GM15510 (cell line): Measurements from ENCODE around the gene KCNK17.

Experiments used
- POLR2A ChIP-seq: IDR thresholded peaks from 3 replicates; pipeline ENCODE4 v1.6.1; 2011; ENCODE audit warnings: borderline replicate concordance; ENCODE audit not compliant: insufficient read length; ENCODE audit errors: extremely low read depth

The KCNK17 gene

DNA sequence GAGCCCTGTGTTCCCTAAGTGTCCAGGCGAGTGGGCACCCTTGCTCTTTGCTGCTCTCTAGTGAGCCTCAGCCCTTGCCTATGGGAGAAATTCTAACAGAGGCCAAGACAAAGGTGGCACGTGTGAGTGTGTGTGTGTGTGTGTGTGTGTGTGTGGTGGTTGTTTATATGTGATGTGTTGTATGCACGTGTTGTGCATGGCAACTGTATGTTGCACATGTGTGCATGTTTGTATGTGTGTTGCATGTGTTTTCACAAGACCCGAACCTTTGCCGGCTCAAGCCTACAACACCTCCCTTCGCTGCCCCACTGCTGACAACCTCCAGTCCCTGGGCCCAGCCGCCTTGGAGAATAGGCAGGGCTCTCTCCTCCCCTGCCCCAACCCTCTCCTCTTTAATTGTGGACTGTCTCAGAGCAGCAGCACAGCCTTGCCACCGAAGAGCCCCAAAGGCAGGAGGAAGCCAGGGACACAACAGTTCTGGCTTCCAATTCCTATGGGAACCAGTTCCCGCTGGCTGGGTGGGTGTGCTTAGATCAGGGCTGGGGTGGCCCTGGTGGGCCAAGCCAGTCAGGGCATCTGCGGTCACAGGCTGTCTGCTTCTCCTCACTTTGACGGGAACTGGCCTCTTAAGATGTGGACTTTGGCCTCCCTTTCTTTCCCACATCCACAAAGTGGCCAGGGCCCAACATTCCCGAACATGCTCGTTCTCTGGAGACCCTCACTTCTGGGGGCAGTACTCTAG, 5.6 kb upstream of the KCNK17 start:
- TF ChIP-seq POLR2A, result no peak

DNA sequence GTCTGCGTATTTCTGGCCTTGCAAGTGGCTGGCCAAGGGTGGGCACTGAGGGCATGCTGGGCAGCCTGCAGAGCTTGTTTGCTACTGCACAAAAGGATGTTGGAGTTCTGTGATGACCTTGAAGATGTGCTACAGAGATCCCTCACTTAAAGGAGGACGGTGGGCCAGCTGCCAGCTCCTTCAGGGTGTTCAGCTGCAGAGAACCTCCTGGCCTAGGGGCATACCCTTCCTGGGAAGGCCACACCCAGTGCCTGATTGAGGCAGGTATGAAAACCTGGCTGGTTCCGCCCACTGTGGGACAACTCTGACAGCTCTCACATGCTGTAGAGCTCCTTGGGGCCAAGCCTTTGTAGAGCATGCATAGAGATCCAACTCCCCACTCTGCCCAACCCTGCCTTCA, 3.0 kb upstream of the KCNK17 start:
- no peak for TF ChIP-seq POLR2A

DNA sequence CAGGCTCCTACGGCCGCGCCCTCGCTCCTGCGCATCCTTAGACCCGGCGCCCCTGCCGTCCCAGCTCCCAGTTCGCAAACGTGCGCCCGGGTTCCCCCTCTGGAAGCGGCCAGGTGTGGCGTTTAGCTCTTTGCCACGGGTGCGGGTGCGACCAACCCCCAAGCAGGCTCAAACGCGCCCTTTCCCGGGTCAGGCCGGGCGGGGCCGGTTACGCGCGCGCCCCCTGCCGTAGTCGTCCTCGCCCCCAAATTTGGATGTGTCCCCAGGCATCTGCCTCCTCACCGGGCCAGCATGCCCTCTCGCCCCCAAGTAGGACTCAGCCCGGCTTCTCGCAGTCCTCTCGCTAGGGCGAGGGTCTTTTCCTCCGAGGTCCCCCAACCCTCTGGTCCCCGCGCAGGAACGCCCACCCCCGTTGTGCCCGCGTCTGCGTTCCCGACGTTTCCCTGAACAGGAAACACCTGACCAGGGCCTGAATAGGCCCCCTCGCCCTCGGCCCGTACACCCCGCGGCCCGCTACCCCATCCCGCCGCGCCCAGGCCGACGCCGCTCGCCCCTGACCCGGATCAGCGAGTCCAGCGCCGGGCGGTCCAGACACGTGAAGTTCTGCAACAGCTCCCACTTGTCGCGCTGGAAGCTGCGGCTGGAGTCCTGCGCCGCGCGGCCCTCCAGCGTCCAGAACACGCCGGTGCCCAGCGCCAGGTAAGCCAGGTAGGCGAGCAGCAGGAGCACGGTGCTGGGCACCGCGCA, 520 bp downstream of the KCNK17 start:
- TF ChIP-seq POLR2A, result no peak

DNA sequence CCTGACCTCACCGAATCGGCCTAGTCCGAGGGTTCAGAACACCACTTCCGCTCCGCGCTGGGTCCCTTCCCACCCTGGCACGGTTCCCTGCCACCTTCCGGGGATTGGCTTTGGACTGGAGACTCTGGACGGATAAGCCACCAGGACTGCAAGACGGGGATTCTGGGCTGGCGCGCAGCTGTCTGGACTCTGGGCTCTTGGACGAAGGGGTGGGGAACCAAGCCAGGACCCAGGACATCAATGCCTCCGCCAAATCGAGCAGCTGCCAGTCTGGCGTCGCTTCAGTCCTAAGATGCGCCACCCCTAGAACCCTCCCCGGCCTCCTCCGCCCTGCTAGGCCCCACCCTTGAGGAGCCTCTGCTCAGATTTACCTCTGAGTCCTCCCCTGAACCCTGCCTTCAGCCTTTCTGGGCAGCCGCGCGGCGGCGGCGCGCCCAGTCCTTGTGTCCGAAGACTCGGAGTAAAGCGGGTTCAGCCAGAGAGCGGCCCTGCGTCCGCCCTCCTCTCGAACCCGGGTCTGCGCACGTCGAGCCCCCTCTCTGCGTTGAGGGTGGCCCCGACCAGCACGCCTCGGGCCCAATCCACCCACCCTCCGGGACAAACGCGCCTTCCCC, 1.2 kb downstream of the KCNK17 start:
- TF ChIP-seq POLR2A, result no peak

DNA sequence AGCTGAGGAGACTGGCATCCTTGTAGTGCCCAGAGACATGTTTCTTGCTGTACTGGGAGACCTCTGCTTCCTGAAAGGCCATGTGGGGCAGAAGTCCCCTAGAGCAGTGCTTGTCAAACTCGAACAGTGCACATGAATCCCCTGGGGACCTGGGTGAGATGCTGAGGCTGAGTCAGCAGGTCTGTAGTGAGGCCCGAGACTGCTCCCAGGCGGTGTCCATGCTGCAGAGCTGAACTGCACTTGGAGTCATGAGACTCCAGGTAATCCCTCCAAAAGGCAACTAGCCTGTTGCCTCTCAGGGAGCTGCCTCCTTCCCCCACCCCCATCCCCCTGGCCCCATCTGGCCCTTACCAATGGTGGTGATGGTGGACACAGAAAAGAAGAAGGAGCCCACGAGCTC, 3.7 kb downstream of the KCNK17 start:
- no peak for TF ChIP-seq POLR2A

DNA sequence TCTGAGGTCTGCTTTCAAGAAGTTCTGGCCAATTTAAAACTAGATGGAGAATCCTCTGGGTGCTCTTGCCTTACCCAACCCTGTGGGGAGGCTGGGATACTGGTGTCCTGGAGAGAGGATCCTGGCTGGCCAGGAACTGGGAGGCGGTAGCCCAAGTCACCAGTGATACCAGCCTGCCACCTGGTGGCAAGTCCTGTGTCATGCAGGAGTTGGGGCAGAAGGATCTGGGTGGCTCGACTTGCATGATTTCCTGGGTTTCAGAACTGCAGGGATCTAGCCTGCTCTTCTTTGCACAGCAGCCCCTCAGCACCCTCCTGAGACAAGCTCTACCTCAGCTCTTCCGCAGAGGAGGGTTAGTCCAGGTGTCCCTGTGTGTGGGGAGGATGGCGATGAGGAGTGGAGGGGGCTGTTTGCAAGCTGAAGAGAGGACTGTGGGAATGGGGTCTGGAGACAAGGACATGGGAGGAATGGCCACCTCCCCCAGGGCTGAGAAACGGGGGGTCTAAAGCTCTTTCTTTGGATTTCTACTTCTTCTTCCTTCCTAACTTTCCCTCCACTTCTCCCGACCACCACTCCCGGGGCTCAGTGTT, 4.2 kb downstream of the KCNK17 start:
- no peak for TF ChIP-seq POLR2A

DNA sequence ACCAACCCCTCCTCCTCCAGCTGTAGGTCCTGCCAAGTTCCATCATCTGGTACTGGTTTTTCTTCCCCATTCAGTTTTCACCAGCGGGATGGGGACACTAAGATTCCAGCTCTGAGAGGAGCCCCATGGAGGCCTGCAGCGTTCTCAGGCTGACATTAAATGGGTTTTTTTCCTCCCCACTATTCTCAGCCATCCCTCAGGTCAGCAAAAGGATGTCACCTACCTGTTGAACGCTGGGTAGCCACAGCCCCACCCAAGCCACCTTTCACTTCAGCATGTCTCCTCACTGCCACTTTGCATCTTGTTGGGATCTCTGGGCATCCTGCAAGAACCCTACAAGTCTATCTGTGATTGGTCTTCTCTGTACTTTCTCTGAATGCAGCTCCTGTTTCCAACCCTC, 6.8 kb downstream of the KCNK17 start:
- no peak for TF ChIP-seq POLR2A

DNA sequence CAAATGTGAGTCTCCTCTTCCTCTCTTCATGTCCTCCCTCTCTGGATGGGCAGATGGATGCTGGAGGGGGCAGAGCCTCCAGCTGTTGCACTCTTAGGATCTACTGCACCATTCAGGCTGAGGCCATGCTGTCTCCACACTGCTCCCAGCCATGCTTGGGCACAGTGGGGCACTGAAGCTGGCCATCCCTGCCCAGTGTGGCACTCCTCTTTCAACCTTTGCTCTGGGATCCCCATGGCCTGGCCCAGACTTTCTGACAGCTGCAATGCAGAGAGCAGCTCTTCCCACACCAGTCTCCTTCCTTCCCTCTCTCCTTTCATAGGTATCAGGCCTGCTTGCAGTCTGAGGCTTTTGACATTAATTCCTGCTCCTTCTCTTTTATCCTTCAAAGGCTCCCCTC, 9.3 kb downstream of the KCNK17 start:
- no peak for TF ChIP-seq POLR2A

DNA sequence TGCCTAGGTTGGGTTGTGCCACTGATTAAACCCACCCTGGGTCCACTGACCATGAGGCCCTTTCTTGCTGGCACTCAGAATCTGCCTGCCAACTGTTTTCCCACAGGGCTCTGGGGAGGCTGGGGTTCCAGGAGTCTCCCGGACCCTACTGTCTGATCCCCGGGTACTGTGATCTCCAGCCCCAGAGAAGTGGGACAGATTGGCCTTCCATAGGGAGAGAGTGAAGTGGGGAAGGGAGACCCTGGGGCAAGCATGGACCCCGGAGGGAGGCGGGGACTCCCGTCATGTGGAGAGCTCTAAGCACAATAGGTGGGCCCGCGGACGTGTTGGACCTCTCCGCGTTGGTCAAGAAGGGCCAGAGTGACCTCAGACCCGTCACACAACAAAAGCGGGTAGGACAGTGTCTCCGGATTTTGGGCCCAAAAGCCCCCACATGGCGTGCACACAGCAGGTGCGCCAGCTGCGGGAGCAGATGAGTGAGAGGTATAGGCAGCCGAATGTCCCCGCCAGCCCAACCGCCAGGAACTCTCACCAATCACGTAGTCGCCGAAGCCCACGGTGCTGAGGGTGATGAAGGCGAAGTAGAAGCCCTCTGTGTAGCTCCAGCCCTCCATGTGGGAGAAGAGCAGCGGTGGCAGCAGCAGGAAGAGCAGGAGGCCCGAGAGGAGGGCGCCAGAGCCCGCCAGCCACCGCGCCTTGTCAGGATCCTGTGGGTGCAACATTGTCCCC, 10.6 kb downstream of the KCNK17 start:
- no peak for TF ChIP-seq POLR2A

DNA sequence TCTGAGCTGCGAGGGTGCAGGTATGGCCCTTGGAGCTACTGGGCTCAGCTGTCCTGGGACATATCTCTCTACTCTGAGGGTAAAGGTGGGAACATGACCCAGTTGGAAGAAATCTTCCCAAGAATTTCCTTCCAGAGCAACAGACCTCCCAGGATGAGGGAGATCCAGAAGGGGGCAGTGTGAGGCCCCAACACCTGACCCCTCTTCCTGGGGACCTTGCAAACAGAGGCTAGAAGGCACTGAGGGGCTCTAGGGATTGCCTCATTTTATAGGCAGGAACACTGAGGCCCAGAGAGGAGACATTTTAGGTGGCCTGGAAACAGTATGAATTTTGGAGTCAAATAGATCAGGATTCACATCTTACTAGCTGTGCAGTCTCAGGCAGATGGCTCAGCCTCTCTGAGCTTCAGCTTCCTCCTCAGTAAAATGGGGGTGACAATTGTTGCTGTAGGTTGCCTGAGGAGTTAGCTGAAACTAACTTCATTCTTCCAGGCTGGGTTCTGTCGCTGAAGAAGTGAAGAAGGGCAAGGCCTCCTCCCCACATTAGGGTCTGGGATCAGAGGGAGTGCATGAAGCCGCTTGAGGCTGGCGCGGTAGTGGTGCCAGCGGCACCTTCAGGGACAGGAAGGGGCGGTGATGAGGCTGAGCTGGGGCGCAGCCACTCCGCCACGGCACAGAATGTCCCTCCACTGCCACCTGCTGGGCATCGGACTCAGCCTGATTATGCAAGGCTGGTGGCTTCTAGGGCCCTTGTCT, 11.4 kb downstream of the KCNK17 start:
- no peak for TF ChIP-seq POLR2A

DNA sequence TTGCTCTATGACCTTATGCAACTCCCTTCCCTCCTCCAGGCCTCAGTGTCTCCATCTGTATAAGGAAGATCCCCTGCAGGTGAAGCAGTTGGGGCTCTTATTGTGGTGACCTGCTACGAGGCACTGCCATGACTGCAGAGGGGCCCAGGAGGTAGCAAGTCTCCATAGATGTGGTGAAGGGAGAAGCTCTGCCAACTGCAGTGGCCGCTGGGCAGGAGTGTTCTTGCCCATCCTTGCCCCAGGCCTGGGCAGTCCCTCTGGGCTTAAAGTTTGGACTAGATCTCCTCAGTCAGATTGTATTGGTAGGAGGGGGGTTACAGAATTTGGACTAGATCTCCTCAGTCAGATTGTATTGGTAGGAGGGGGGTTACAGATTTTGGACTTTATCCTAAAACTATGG, 12.2 kb downstream of the KCNK17 start:
- no peak for TF ChIP-seq POLR2A

DNA sequence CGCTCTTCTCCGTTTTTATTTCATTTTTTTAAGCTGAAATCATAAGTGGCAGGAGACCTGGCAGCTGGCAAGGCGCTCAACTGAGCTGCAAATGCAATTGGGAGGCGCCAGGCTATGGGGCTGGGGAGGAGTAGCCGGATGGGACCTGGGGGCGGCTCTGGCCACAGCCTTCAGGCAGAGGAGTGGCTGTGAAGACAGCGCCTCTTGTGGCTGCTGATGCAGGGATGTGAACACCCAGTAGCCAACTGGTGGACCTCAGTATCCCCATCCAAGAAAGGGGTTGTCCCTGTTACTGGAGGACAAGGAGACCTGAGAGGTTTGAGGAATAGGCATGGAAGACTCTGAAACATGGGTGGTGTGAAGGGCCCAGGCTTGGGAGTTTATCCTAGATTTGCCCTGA, 12.6 kb downstream of the KCNK17 start:
- TF ChIP-seq POLR2A, result no peak

DNA sequence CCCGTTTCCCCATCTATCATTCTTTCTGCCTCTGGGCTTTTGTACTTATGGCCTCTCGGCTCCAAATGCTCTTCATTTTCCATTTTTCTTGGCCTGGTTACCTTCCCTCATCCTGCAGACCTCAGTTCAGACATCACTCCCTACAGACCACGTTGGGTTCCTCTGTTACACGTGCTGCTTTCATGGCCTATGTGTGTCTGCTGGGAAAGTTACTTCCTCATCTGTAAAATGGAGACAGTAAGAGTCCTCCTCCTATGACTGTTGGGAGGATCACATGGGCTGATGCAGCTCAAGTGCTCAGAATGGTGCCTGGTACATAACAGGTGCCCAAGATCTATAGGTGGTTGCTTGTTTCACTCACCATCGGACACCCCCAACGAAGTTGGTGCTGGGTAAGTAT, 13.5 kb downstream of the KCNK17 start:
- TF ChIP-seq POLR2A, result no peak

DNA sequence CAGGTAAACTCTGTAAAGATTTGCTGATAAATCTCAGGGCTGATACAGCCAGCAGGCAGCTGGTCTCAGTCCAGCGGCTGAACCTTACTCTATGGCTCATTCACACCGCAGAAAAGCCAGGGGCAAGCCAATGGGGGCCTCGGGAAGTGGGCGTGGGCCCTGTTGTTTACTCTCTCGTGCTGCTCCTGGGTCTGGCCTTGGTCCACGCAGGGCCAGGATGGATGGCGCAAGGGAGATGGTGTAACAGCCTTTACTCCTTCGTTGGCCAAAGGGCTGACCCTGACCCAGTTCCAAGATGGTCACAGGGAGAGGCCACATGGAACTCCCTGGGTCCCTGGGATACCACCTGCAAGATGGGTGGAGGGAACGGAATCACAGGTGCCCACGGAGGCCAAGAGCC, 16.2 kb downstream of the KCNK17 start:
- no peak for TF ChIP-seq POLR2A
